ENCODE measurements around the gene ATF3.

Gene ATF3

GRCh38 chr1:212581034-212581433 is 27.5 kb upstream of the ATF3 start:
- TF ChIP-seq TOX (CRISPR knock-in tag; IDR thresholded peaks at IDR 0.05; ENCODE audit: borderline replicate concordance) (no peak), CSRNP3 (CRISPR knock-in tag; IDR thresholded peaks at IDR 0.05) (no peak), PPARA (CRISPR knock-in tag; IDR thresholded peaks at IDR 0.05; ENCODE audit: borderline replicate concordance) (no peak), PATZ1 (CRISPR knock-in tag; IDR thresholded peaks at IDR 0.05; ENCODE audit: borderline replicate concordance) (no peak), RARB (CRISPR knock-in tag; IDR thresholded peaks at IDR 0.05) (no peak), ZNF565 (CRISPR knock-in tag; conservative IDR thresholded peaks at IDR 0.05; ENCODE audit: low read depth) (no peak), ZNF8 (CRISPR knock-in tag; IDR thresholded peaks at IDR 0.05) (no peak), TCF4 (CRISPR knock-in tag; IDR thresholded peaks at IDR 0.05; ENCODE audit: borderline replicate concordance) (no peak)
- no peak for ATAC-seq

GRCh38 chr1:212582291-212582690 is 26.3 kb upstream of the ATF3 start:
- TF ChIP-seq ZFP3 (CRISPR knock-in tag; IDR thresholded peaks at IDR 0.05) = no peak
- TF ChIP-seq ZC3H10 (CRISPR knock-in tag; IDR thresholded peaks at IDR 0.05) = no peak
- TF ChIP-seq POU6F1 (CRISPR knock-in tag; IDR thresholded peaks at IDR 0.05; ENCODE audit: borderline replicate concordance, low read depth) = no peak
- TF ChIP-seq RARB (CRISPR knock-in tag; IDR thresholded peaks at IDR 0.05) = no peak
- TF ChIP-seq CREB5 (CRISPR knock-in tag; IDR thresholded peaks at IDR 0.05; ENCODE audit: low read depth) = no peak
- no peak for TF ChIP-seq ISL1 (CRISPR knock-in tag; IDR thresholded peaks at IDR 0.05)
- ATAC-seq = no peak

GRCh38 chr1:212582808-212583615 is 25.5 kb upstream of the ATF3 start:
- TF ChIP-seq ZFP30 (CRISPR knock-in tag; IDR thresholded peaks at IDR 0.05) (no peak), ZFP3 (CRISPR knock-in tag; IDR thresholded peaks at IDR 0.05) (no peak), CSRNP3 (CRISPR knock-in tag; IDR thresholded peaks at IDR 0.05) (no peak), SNAI2 (CRISPR knock-in tag; IDR thresholded peaks at IDR 0.05) (no peak), TOX (CRISPR knock-in tag; IDR thresholded peaks at IDR 0.05; ENCODE audit: borderline replicate concordance) (no peak), ZC3H10 (CRISPR knock-in tag; IDR thresholded peaks at IDR 0.05) (no peak), CSDC2 (CRISPR knock-in tag; IDR thresholded peaks at IDR 0.05) (no peak), ISL1 (CRISPR knock-in tag; IDR thresholded peaks at IDR 0.05) (no peak), ZNF565 (CRISPR knock-in tag; conservative IDR thresholded peaks at IDR 0.05; ENCODE audit: low read depth) (no peak), ARNTL (CRISPR knock-in tag; IDR thresholded peaks at IDR 0.05; ENCODE audit: borderline replicate concordance, low read depth) (no peak), ZNF8 (CRISPR knock-in tag; IDR thresholded peaks at IDR 0.05) (no peak), GLIS3 (CRISPR knock-in tag; IDR thresholded peaks at IDR 0.05) (no peak), OSR1 (CRISPR knock-in tag; IDR thresholded peaks at IDR 0.05) (no peak), TCF4 (CRISPR knock-in tag; IDR thresholded peaks at IDR 0.05; ENCODE audit: borderline replicate concordance) (no peak), BACH2 (CRISPR knock-in tag; IDR thresholded peaks at IDR 0.05; ENCODE audit: borderline replicate concordance) (no peak), RARB (CRISPR knock-in tag; IDR thresholded peaks at IDR 0.05) (no peak)
- ATAC-seq = no peak

All from SK-N-SH treated with all-trans-retinoic acid at 6 μM for 48 hours (cell line).